Measurements from ENCODE around the gene SKP1. TPM values are rescaled to one million over a fixed set of nuclear protein-coding genes. Genes with fewer than 3 reads are reported as not detected.
"Not testable (repeated sequence)": the region's sequence is repeated elsewhere in the genome, so short reads cannot be mapped to it uniquely, and the experiment has no call there.

Gene SKP1
- total RNA-seq, 2 donors from 2014 or later, result 391 to 436 TPM

DNA sequence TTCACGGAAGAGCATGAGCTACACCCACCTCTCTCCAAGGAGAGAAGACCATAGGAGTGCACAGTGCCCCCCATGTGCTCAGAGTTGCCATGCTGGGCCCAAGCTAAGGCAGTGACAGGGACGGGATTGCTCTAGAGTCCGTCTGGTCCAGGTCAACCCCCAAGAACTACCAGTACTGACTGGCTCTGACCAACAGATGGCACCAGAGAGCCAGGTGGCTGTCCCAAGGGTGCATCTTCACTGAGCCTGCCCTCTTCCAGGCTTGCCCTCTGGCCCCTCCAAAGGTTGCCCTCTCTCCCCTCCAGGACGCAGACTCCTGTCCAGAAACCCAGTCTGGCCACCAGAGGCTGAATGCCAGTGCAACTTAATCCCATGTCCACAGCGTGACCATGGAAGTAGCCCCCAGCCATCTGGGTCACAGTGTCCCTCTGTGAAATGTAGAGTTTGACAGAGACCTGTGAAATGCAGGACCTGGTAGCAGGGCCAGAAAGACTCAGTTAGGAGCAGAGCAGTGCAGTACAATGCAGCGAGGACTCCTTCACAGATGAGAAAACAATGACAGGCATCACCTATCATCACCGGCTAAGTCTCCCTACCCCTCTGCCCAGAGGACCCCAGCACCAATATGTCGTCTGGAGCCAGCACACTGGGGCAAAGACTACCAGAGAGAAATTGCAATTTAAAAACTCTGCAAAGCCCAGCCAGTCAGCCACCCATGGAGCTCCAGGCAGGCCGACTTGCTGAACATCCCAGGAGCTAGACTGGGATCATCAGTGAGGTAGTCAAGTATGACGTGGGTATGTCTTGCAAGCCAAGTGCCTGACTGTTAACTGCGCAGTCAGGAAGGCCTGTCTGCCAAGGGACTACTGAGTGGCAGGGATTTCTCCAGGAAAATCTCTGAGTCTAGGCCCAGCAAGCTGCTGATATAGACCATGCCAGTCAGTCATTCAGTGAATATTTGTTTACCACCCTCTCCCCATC, 7.7 kb upstream of the SKP1 start:
- intact Hi-C loops (cut with DNase I), result loop anchor here (1.0 to 10.0 kb wide), 2 partner anchors 105 to 400 kb away; no protein-coding TSS in a partner anchor
- ATAC-seq (peak; percentile 90 to 91), DNase-seq (peak; percentile 52)

DNA sequence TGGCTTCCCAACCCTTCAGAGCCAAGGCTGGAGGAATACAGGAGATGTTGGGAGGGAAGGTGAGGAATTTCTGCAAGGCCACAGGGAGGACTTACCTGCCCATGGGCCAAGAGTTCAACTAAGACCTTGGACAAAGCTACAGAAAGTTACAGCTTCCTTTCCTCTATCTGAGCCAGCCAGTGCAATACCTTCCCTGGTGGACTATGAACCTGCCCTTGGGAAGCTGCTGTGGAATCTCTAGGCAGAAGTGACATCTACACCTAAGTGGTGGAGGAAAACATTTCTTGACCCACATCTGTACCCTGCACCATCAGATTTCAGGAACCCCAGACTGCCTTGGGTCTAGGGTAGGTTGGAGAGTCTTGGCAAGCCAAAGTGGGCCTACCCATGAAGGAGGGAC, 6.7 kb upstream of the SKP1 start:
- ATAC-seq (no peak), DNase-seq (no peak)
- intact Hi-C loops (cut with DNase I), result loop anchor here (10.0 kb wide), 1 partner anchor 401 kb away; no protein-coding TSS in a partner anchor

DNA sequence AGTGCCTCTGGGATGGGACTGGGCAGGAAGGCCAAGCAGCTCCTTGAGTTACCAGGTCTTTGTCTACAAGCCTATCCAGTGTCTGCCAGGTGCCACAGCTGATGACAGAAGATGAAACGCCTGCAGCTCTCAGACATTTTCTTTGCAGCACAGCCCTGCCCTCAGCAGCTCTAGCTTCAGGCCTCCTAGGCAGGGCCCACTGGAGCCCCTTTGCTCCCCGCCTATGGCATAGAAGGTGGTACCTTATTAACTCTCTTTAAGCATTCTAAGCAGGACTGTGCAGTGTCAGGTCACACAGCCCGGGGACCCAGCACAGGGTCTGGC, 1.3 kb upstream of the SKP1 start:
- intact Hi-C loops (cut with DNase I), result loop anchor here in 1 of 2 donors (10.0 kb wide), 1 partner anchor 187 kb away; the partner anchor contains the start of gene CDKL3
- no peak for DNase-seq
- ATAC-seq, result no peak

DNA sequence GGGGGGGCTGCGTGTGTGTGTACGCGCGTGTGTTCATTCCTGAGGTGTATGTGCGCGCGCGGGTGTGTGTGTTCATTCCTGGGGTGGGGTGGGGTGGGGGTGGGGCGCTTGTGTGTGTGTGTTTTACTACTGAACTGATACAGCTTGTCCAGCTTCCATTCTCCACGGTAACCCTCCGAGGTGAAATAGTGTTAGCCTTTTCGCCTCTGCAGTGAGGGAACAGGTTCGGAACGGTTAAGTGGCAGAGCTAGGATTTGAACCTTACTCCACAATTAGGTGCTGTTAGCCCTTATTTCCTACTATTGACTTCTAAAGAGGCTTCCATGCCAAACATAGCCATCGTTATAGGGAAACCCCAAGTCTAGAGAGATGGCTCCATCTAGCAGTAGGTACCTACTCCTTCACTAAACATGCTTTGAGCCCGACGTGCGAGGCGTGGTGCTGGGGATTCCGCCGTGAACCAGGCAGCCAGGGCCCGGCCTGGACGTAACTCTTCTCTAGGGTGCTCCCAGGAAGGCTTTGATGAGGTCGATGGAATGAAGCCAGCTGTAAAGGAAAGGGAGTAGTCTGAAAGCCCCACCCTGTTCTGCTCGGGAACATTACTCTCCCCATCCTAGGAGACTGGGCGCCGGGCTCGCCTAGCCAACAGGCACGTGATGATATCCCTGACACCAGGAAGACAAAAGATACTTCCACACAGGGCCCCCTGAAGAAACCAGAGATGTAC, 782 bp upstream of the SKP1 start:
- intact Hi-C loops (cut with DNase I), result loop anchor here in 1 of 2 donors (10.0 kb wide), 1 partner anchor 187 kb away; the partner anchor contains the start of gene CDKL3
- DNase-seq (peak; percentile 29), ATAC-seq (peak; percentile 53 to 65)

DNA sequence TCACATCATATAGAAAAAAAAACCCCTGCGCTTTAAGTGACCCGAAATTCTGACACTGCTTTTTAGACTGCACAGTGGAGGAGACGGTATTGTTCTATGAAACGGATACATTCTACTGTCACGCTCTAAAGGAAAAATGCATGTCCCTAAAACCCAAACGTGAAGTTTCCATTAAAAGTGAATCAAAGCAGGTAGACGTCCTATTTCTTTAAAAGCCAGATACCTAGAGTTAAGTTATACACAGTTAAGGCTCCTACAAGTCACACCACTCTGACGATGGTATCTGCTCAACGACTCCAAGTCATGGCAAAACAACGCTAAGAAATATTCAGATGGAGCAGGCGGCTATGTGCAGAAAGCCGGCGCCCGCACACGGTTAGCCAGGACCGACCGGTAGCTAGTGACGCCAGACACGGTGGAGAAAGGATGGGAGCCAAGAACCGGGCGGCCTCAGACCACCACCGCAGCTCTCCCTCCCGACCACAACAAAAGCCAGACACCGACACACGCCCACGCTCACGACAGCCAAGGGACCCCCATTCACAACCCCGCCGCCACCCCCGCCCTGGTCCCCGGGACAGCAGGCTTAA, 734 bp downstream of the SKP1 start:
- peak; percentile 29 to 43 for ATAC-seq
- intact Hi-C loops (cut with DNase I), result loop anchor here in 1 of 2 donors (10.0 kb wide), 1 partner anchor 189 kb away; the partner anchor contains the start of gene CDKL3
- no peak for DNase-seq

DNA sequence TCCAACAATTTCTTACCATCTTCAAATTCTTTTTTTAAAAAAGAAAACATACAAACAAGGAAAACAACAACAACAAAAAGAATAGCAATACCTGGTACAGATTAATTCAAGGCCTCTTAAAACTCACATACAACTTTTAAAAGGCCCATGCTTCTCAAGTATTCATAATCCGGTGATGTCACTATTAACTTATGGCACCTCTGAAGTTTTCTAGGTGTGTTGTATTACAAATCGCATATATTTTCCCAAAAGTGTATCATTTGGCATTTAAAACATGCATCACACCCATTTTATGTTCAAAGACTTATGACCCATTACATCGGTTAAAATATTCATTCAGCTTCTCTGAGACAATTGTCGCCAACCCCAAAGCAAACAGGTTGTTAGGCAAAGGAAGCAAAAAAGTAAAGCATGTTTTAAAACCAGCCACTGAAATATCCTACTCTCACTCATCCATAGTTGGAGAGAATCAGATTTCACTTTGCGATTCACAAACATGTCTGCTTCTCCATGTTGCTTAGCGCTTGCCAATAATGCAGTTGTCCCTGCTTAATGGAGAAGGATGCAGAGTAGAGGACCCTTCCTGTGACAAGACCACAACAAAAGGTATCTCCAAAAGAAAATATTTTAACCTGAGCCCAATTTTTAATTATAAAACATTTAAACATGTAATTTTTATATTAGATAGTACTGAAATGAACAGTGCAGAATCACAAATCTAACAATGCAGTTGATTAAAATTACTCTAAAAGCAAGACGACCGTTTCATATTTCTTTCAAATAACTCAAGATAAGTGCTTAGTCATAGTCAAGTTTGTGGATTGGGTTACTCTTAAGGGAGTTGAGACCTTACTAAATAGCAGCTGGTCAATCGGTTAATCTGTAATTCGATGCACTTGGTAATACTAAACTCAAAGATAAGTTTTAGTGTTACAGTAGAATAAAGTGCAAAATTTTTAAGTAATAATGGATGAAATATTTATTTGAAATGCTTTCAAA, 1.6 kb downstream of the SKP1 start:
- ATAC-seq, result no peak
- intact Hi-C loops (cut with DNase I), result loop anchor here in 1 of 2 donors (10.0 kb wide), 1 partner anchor 190 kb away; the partner anchor contains the start of gene CDKL3
- no peak for DNase-seq

DNA sequence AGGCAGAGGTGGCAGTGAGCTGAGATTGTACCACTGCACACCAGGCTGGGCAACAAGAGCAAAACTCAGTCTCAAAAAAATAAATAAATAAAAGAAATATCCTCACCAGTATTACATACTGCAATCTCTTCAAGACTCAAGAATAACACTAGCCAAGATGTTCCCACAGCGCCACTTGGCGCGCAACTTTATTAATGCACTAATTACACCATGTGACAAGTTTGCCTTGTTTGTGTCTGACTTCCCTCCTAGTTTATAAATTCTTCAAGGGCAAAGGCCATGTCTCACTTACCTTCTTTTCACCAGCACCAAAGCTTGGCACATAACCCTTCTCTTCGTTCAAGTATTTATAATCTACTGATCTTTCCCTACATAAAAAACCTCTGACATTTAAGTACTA, 4.8 kb downstream of the SKP1 start:
- DNase-seq, result no peak
- intact Hi-C loops (cut with DNase I), result loop anchor here in 1 of 2 donors (10.0 kb wide), 1 partner anchor 193 kb away; the partner anchor contains the start of gene CDKL3
- ATAC-seq, result no peak

DNA sequence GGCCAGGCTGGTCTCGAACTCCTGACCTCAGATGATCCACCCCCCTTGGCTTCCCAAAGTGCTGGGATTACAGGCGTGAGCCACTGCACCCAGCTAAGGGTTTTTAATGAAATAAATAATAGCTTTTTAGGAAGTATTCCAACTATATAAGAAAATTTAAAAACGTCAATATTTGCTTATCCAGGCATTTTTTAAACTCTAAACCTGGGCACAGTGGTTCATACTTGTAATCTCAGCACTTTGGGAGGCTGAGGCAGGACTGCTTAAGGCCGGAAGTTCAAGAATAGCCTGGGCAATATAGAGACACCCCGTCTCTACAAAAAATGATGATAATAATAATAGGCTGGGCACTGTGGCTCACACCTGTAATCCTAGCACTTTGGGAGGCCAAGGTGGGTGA, 14.2 kb downstream of the SKP1 start:
- no peak for ATAC-seq
- intact Hi-C loops (cut with DNase I), result no loop called here
- no peak for DNase-seq

DNA sequence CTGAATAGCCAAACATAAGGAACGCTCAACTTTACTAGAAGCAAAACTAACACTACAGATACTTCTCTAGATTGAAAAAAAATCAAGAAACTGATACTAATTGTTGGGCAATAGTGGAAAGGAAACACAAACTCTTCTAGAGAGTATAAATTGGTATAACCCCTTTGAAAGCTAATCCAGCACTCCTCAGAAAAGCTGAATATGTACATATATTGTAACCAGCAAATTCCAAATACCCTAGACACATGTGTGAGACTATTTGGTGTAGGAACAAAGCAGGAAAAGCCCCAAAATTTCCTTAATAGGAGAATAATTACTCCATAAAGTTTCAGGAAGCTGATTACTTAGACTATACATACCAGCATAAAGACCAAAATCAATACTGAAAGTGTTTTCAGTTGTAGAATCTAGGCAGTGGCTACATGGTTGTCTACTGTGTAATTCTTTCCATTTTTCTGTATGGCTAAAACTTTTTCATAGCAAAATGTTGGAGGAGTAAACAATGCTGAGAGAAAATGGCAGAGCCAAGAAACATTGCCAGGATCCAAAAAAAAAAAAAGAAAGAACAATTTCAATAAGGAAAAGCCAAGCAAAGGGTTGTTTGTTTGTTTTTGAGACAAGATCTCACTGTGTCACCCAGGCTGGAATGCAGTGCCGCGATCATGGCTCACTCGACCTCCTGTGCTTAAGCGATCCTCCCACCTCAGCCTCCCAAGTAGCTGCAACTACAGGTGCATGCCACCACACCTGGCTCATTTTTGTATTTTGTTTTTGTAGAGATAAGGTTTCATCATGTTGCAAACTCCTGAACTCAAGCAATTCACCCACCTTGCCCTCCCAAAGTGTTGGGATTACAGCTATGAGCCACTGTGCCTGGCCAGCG, 15.0 kb downstream of the SKP1 start:
- intact Hi-C loops (cut with DNase I), result no loop called here
- ATAC-seq, result no peak
- DNase-seq, result no peak

DNA sequence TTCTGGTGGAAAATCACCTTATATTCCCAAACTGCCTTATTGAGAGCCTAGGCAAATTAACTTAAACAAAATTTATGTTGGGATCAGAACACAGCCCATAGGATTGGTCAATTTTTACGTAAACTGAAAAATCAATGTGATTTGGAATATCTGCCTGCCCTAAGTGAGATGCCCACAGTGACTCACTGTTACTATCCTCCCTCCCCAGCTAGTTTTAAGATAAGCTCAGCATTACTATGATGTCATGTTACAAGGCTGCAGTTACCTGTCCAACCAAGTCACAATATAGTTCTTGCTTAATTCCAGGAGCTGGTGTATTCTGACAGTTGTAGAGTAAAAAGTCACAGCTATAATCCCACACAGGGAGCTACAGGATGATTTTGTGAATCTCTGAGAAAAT, 23.1 kb downstream of the SKP1 start:
- peak in 1 of 2 donors; percentile 86 for ATAC-seq
- intact Hi-C loops (cut with DNase I), result no loop called here
- no peak for DNase-seq

DNA sequence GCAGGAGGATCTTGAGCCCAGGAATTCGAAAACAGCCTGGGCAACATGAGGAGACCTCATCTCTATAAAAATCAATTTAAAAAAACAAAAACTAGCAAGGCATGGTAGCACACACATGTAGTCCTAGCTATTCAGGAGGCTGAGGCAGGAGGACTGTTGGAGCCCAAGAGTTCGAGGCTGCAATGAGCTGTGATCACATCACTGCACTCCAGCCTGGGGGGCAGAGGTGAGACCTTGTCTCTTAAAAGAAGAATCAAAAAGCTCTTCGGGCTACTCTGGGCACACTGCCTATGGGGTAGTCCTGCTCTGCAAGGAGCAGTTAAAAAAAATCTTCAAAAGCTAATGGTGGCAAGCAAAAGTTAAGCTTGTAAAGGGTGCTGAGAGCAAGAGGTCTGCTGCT, 23.5 kb downstream of the SKP1 start:
- DNase-seq (no peak), ATAC-seq (no peak)
- intact Hi-C loops (cut with DNase I), result no loop called here

DNA sequence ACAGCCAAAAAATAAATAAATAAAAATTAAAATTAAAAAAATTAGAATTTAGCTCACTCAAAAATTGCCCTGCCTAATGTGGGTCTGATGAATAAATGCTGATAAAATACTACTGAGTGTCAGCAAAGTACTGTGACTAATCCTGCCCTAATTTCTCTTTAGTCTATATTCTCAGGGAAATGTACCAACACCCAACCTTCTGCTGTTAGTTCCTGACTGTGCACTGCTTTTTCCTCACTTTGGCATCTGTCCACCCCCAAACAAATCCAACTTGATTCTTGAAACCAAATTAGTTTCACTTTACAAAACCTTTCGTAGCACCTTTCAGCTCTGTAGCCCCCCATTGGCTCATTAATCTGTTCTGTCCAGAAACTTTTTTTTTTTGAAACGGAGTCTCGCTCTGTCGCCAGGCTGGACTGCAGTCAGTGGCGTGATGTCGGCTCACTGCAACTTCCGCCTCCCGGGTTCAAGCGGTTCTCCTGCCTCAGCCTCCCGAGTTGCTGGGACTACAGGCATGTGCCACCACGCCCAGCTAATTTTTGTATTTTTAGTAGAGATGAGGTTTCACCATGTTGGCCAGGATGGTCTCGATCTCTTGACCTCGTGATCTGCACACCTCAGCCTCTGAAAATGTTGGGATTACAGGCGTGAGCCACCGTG, 24.4 kb downstream of the SKP1 start:
- intact Hi-C loops (cut with DNase I); DNase-seq: not testable (repeated sequence)
- peak in 1 of 2 donors; percentile 50 for ATAC-seq

DNA sequence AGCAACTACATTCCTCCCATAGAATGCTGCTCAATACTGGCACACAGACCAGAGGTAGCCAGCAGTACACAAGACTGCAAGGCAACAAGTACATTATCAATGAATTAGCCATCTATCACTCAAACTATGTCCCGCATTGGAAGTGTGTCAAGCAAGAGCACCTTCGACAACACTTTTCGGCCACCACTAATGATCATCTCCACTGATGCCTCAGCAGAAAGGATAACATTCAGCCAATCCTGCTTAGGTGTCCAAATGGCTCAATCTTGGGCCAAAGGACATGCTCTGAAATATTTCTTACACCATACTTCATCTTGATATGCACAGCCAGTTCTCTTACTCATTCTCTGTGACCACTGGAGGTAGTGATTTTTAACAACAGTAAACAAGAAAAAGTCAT, 25.0 kb downstream of the SKP1 start:
- intact Hi-C loops (cut with DNase I), result no loop called here
- DNase-seq, result no peak
- no peak for ATAC-seq

DNA sequence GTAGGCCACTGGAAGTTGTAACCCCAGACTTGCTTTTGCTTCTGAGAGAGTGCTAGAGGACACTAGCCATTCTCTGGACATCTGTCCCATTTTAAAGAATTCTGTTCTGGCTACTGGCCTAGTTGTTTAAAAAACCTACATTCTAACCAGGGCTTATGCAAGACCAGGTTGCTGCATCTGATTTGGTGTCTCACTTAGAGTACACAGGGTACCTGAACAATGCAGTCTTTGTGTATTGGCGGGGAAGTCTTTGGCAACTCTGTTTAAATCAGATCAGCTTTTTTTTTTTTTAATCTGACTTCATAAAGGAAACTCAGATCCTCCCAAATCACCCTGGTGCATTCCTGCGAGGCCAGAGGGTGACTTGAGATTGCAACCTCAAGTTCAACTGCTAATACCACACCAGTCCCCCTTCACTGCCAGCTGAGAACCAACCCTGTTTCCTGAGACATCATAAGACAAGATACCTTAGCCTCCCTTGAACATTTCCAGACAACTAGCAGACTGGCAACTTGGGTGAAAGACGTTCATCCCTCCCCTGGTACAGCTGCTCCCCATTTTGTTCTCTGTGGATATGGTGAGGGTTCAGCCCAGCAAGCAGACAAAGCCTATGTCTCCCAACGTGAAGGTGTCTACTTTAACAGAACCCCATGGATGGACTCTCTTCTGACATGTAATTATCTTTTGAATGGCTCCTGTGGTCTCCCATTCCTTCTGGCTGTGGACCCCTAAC, 27.0 kb downstream of the SKP1 start:
- DNase-seq, result no peak
- intact Hi-C loops (cut with DNase I), result no loop called here
- ATAC-seq, result no peak

DNA sequence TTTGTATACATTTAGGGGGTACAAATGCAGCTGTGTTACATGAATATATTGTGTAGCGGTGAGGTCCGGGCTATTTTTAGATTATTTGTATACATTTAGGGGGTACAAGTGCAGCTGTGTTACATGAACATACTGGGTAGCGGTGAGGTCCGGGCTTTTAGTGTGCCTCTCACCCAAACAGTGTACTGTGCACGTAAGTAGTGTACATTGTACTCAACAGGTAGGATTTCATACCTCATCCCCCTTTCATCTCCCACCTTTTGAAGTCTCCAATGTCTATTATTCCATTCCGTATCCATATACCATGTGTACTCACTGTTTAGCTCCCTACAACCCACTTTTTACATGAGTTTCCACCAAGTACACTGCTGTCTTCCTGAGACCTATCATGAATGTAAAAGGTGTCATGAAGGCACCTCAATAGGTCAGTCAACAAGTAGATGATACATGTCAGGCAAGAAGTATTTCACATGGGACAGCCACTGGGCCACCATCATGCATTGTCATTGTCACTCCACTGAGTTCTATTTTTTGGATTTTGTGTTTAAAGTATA, 27.7 kb downstream of the SKP1 start:
- intact Hi-C loops (cut with DNase I), result no loop called here
- ATAC-seq, result no peak
- no peak for DNase-seq

DNA sequence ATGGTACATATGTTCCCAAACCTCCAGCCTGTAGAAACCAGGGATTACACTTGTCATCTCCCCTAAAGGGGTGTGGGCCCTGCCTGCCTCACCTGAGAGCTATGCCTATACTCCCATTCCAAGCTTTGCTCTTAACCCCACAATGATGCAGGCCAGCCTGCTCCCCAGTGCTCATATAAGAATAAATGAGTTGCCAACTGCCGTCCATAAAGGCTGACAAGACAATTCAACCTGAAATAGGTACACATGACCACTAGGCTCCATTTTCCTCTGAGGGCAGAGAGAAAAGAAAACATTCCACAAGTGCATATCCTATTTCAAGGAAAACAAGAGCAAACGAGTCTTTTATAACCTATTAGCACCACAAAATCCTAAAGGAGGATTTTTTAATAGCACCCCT, 28.4 kb downstream of the SKP1 start:
- no peak for DNase-seq
- no peak for ATAC-seq
- intact Hi-C loops (cut with DNase I), result no loop called here
